Activated naive CD4-positive, alpha-beta T cell treated with anti-CD3 and anti-CD28 coated beads, Interleukin-2, amount 10 ng/mL, durations not matched to agents 7 days and 5 days (primary cell): ENCODE measurements around the gene SLC6A18.
"Not testable (repeated sequence)": the region's sequence is repeated elsewhere in the genome, so short reads cannot be mapped to it uniquely, and the experiment has no call there.

Experiments used
- CTCF ChIA-PET: fragments of 350-600 bp; sonication (Branson Sonifier 250); formaldehyde crosslinking; loops from one replicate; lab custom pipeline; 2021; ENCODE audit warnings: antibody characterized with exemption; lab: Charles Lee
- DNase-seq: peaks from one replicate; pipeline ENCODE4 v3.0.0-alpha.2; 2020
- H3K27ac Mint-ChIP-seq: one replicate; pipeline ENCODE4 v1.8.0; 2021; ENCODE audit warnings: mild to moderate bottlenecking, moderate library complexity, mixed read lengths
- H3K27me3 Mint-ChIP-seq: one replicate; pipeline ENCODE4 v1.8.0; 2021; ENCODE audit warnings: mild to moderate bottlenecking, mixed read lengths
- H3K36me3 Mint-ChIP-seq: one replicate; pipeline ENCODE4 v1.8.0; 2021; ENCODE audit warnings: mixed read lengths
- H3K4me1 Mint-ChIP-seq: one replicate; pipeline ENCODE4 v1.8.0; 2021; ENCODE audit warnings: mixed read lengths
- H3K4me3 Mint-ChIP-seq: one replicate; pipeline ENCODE4 v1.8.0; 2021; ENCODE audit warnings: mild to moderate bottlenecking, moderate library complexity, mixed read lengths
- H3K9me3 Mint-ChIP-seq: one replicate; pipeline ENCODE4 v1.8.0; 2021; ENCODE audit warnings: mixed read lengths

The SLC6A18 gene

GRCh38 chr5:1221721-1222120 is 3.5 kb upstream of the SLC6A18 start:
- peaks cover 42% of the 10 kb centered on the region for H3K27me3 Mint-ChIP-seq
- no peaks in the 10 kb centered on the region for H3K36me3 Mint-ChIP-seq
- no peak overlapping the region for H3K4me3 Mint-ChIP-seq
- CTCF ChIA-PET, result no interaction called here
- H3K27ac Mint-ChIP-seq, result no peak overlapping the region
- peaks cover 2% of the 10 kb centered on the region for H3K4me1 Mint-ChIP-seq
- H3K9me3 Mint-ChIP-seq, result peaks cover 11% of the 10 kb centered on the region
- no peak for DNase-seq

DNA sequence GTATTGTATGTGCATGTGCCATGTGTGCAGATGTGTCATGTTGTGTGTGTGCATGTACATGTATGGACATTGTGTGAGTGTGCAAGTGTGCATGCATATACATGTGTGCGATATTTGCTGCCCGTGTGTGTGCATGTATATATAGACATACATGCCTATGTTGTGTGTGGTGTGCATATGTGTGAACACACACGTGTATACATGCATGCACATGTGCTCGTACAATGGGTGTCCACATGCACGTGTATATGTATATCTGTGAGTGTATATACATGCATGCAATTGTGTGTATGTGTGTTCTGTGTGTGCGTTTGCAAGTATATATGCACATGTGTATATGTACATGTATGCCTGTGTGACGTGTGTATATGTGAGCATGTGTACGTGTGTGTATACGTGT is 3.0 kb upstream of the SLC6A18 start:
- DNase-seq, result no peak
- peaks cover 11% of the 10 kb centered on the region for H3K9me3 Mint-ChIP-seq
- H3K36me3 Mint-ChIP-seq, result no peaks in the 10 kb centered on the region
- no peak overlapping the region for H3K27ac Mint-ChIP-seq
- H3K27me3 Mint-ChIP-seq, result peaks cover 43% of the 10 kb centered on the region
- H3K4me1 Mint-ChIP-seq, result peaks cover 2% of the 10 kb centered on the region
- H3K4me3 Mint-ChIP-seq, result no peak overlapping the region
- CTCF ChIA-PET, result no interaction called here

GRCh38 chr5:1222621-1223277 is 2.4 kb upstream of the SLC6A18 start:
- CTCF ChIA-PET, result no interaction called here
- peaks cover 11% of the 10 kb centered on the region for H3K9me3 Mint-ChIP-seq
- DNase-seq, result no peak
- no peak overlapping the region for H3K27ac Mint-ChIP-seq
- H3K36me3 Mint-ChIP-seq, result no peaks in the 10 kb centered on the region
- peaks cover 5% of the 10 kb centered on the region for H3K4me1 Mint-ChIP-seq
- H3K4me3 Mint-ChIP-seq, result no peak overlapping the region
- peaks cover 41% of the 10 kb centered on the region for H3K27me3 Mint-ChIP-seq

DNA sequence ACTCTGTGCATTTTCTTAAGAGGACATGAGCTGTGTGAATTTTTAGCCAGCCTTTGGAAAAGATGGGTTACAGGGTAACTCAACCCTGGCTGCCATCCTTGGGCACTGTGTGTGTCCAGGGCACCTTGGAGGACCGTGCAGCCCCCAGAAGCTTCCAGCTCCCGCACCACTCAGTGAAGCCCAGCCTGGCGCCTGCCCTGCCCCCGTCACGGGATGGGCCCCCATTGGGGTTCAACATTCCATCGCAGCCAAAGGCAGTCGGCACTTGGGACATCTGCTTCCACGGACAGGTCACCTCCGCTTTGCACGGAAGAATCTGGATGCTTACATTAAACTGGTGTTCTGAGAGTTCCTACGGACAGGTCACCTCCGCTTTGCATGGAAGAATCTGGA is 1.9 kb upstream of the SLC6A18 start:
- no peak overlapping the region for H3K4me3 Mint-ChIP-seq
- peaks cover 41% of the 10 kb centered on the region for H3K27me3 Mint-ChIP-seq
- peaks cover 11% of the 10 kb centered on the region for H3K9me3 Mint-ChIP-seq
- CTCF ChIA-PET, result no interaction called here
- H3K4me1 Mint-ChIP-seq, result peaks cover 8% of the 10 kb centered on the region
- DNase-seq, result no peak
- H3K36me3 Mint-ChIP-seq, result no peaks in the 10 kb centered on the region
- no peak overlapping the region for H3K27ac Mint-ChIP-seq

DNA sequence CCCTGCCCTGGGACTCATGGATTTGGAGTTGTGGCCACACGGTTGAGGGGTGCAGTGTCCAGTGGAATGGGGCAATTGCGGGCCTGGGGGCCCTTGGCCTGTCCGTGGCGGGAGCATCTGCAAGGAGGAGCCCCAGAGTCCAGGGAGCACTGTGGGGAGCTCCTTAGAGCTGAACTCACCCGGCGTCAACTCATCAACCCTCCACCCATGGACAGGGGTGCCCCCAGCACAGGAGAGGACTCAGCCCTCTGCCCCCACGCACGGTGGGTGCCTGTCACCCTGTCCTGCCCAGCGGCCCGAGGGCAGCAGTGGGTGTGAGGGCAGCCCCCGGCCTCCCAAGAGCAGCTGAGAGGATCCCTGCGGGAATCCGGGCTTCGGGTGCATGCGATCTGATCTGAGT is 550 bp upstream of the SLC6A18 start:
- H3K36me3 Mint-ChIP-seq, result no peaks in the 10 kb centered on the region
- no peak for DNase-seq
- H3K4me3 Mint-ChIP-seq, result no peak overlapping the region
- H3K4me1 Mint-ChIP-seq, result peaks cover 22% of the 10 kb centered on the region
- peaks cover 46% of the 10 kb centered on the region for H3K27me3 Mint-ChIP-seq
- CTCF ChIA-PET, result interaction anchor here (0.6 kb wide), 1 partner anchor 255 kb away, joined by 3 read pairs; no protein-coding TSS in a partner anchor
- peaks cover 11% of the 10 kb centered on the region for H3K9me3 Mint-ChIP-seq
- H3K27ac Mint-ChIP-seq, result no peak overlapping the region

DNA sequence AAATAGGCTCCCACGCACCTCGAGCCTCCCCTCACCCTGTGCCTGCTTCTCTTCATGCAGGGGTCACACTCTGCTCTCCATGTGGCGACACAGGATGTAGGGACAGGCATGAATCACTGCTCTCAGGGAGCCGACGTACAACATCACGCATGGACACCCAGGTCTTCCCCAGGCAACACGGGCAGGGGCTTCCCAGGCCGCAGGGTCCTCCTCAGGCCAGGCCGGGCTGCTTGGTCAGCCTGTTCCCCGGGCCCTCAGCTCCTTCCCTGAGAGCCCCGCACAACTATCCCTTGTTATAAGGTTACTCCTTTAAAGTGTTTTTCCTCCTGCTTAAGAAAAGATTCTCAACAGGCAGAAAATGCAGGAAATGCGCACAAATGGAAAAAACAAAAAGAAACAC is 1.1 kb downstream of the SLC6A18 start:
- H3K9me3 Mint-ChIP-seq, result peaks cover 11% of the 10 kb centered on the region
- CTCF ChIA-PET, result no interaction called here
- peaks cover 54% of the 10 kb centered on the region for H3K27me3 Mint-ChIP-seq
- H3K36me3 Mint-ChIP-seq, result no peaks in the 10 kb centered on the region
- peaks cover 31% of the 10 kb centered on the region for H3K4me1 Mint-ChIP-seq
- H3K27ac Mint-ChIP-seq, result no peak overlapping the region
- H3K4me3 Mint-ChIP-seq, result no peak overlapping the region
- no peak for DNase-seq

DNA sequence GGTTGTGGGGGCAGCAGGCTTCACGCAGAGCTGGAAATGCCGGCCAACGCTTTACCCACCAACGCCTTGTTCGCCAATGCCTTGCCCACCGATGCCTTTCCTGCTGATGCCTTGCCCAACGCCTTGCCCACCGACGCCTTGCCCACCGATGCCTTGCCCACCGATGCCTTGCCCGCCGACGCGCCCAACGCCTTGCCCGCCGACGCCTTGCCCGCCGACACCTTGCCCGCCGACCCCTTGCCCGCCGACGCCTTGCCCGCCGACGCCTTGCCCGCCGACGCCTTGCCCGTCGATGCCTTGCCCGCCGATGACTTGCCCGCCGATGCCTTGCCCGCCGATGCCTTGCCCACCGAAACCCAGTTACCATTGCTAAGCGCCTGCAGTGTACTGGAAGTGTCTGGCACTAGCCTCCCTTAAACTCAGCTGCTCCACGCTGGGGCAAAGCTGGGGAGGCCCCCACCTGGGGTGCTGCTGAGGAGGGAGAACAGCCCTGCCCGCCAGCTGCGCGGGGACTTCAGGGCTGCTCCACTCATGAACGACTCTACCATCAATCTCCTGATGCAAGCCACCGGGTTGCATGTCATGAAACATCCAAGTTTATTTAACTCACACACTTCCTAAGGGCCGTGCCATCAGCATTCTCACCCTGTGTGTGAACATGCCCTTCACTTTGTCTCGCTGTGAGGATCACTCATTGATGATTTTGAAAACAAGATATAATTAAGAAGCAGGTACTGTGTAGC is 1.8 kb downstream of the SLC6A18 start:
- no peaks in the 10 kb centered on the region for H3K36me3 Mint-ChIP-seq
- H3K9me3 Mint-ChIP-seq, result peaks cover 6% of the 10 kb centered on the region
- no peak overlapping the region for H3K27ac Mint-ChIP-seq
- H3K4me1 Mint-ChIP-seq, result peaks cover 31% of the 10 kb centered on the region
- no peak for DNase-seq
- H3K4me3 Mint-ChIP-seq, result no peak overlapping the region
- CTCF ChIA-PET, result no interaction called here
- peaks cover 56% of the 10 kb centered on the region for H3K27me3 Mint-ChIP-seq

DNA sequence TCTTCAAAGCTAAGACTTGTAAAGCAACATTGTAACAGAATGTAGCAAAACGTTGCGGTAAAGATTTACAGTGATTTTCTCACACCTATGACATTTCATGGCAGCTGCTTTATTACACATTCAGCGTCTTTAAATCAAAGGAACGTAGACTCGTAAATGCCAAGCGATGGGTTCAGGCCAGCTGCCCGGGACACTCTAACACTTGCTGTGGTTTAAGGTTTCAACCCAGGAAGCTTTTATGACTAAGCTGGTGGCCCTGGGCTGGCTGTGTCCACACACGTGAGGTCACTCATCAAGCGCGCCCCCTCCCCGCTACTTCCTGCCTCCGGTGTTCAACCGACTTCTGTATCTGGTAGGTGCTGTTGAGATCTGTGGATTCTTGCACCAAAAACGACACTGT is 2.5 kb downstream of the SLC6A18 start:
- CTCF ChIA-PET, result no interaction called here
- H3K4me1 Mint-ChIP-seq, result peaks cover 31% of the 10 kb centered on the region
- DNase-seq, result no peak
- H3K27me3 Mint-ChIP-seq, result peaks cover 56% of the 10 kb centered on the region
- H3K36me3 Mint-ChIP-seq, result no peaks in the 10 kb centered on the region
- H3K4me3 Mint-ChIP-seq, result no peak overlapping the region
- H3K9me3 Mint-ChIP-seq, result no peaks in the 10 kb centered on the region
- H3K27ac Mint-ChIP-seq, result no peak overlapping the region

DNA sequence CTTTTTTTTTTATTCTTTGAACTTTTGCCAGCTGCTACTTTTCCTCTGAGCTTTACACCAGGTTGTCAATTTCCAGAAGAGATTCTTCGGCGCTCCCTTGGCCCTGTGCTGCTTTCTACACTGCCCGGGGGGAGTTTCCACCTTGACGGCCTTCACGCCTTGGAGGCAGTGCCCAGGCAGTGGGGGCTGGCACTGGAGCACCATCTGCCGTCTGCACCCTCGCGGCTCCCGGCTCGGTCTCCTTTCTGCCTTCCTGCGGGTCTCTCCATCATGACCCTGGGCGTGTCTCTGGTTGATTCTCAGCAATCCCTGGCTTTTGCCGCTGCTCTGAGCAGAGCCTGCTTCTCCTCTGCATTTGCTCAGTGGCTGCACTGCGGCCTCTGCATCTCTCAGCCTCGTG is 2.9 kb downstream of the SLC6A18 start:
- no peaks in the 10 kb centered on the region for H3K9me3 Mint-ChIP-seq
- peaks cover 56% of the 10 kb centered on the region for H3K27me3 Mint-ChIP-seq
- H3K4me1 Mint-ChIP-seq, result peaks cover 31% of the 10 kb centered on the region
- no peak overlapping the region for H3K4me3 Mint-ChIP-seq
- CTCF ChIA-PET, result no interaction called here
- no peak for DNase-seq
- no peak overlapping the region for H3K27ac Mint-ChIP-seq
- no peaks in the 10 kb centered on the region for H3K36me3 Mint-ChIP-seq

GRCh38 chr5:1229023-1229422 is 3.8 kb downstream of the SLC6A18 start:
- H3K27ac Mint-ChIP-seq, CTCF ChIA-PET, H3K36me3 Mint-ChIP-seq, H3K9me3 Mint-ChIP-seq: not testable (repeated sequence)
- DNase-seq, result peak; percentile 48
- Mint-ChIP-seq H3K4me1 (peaks cover 31% of the 10 kb centered on the region), H3K27me3 (peaks cover 56% of the 10 kb centered on the region), H3K4me3 (peak overlapping the region; percentile 1)

- no peak for DNase-seq
- CTCF ChIA-PET, result no interaction called here
- H3K4me3 Mint-ChIP-seq, result no peak overlapping the region
- peaks cover 55% of the 10 kb centered on the region for H3K27me3 Mint-ChIP-seq
- H3K4me1 Mint-ChIP-seq, result peaks cover 31% of the 10 kb centered on the region
- no peaks in the 10 kb centered on the region for H3K9me3 Mint-ChIP-seq
- no peak overlapping the region for H3K27ac Mint-ChIP-seq
- H3K36me3 Mint-ChIP-seq, result no peaks in the 10 kb centered on the region
Observed at GRCh38 chr5:1229822-1230221, 4.6 kb downstream of the SLC6A18 start.

DNA sequence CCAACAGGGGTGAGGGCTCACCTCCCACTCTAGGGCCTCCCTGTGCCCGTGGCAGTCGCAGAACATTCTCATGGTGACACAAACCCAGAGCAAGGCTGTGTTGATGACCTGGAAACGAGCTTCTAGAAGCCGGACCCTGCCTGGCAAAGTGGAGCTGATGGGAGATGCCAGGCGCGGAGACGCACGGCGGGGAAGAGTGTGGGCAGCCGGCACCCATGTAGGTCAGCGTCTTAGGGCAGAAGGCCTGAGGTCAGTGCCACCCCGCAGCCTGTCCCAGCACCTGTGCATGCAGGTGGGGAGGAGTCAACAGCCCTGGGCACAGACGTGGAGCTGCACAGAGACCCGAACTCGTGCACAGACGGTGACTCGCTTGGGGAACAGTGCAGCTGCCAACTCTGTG is 5.4 kb downstream of the SLC6A18 start:
- CTCF ChIA-PET, result no interaction called here
- H3K4me1 Mint-ChIP-seq, result peaks cover 31% of the 10 kb centered on the region

DNA sequence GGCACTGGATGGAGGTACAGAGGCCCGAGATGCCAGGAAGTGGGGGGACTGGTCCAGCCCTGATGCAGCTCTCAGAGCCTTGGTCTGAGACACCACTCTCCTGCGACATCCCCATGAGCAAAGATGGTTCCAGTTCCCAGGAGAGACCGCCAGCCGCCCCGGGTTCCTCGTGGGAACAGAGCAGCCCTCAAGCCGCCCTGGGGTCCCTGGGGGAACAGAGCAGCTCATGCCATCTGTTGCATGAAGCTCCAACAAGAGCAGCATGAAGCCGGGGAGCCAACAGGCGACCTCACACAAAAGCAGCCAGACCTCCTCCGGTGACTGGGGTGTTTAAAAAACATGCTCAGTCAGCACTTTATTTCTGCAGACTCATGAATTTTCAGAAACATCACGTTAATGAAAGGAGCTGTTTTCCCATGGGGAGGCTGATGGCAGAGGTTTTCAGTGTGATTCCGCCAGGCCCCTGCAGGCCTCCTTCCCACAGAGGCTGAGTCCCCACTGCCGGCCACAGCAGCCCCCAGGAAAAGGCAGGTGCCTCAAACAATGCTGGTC is 6.2 kb downstream of the SLC6A18 start:
- peaks cover 53% of the 10 kb centered on the region for H3K27me3 Mint-ChIP-seq
- H3K36me3 Mint-ChIP-seq, result peaks cover 2% of the 10 kb centered on the region
- no peak overlapping the region for H3K4me3 Mint-ChIP-seq
- H3K4me1 Mint-ChIP-seq, result peaks cover 31% of the 10 kb centered on the region
- H3K27ac Mint-ChIP-seq, result no peak overlapping the region
- H3K9me3 Mint-ChIP-seq, result peaks cover 9% of the 10 kb centered on the region
- CTCF ChIA-PET, result no interaction called here
- DNase-seq, result no peak

More for the DNA sequence above, 5.4 kb downstream of the SLC6A18 start:
- H3K27ac Mint-ChIP-seq, result no peak overlapping the region
- no peak for DNase-seq
- H3K36me3 Mint-ChIP-seq, result no peaks in the 10 kb centered on the region
- H3K9me3 Mint-ChIP-seq, result peaks cover 1% of the 10 kb centered on the region
- peaks cover 59% of the 10 kb centered on the region for H3K27me3 Mint-ChIP-seq
- H3K4me3 Mint-ChIP-seq, result no peak overlapping the region

DNA sequence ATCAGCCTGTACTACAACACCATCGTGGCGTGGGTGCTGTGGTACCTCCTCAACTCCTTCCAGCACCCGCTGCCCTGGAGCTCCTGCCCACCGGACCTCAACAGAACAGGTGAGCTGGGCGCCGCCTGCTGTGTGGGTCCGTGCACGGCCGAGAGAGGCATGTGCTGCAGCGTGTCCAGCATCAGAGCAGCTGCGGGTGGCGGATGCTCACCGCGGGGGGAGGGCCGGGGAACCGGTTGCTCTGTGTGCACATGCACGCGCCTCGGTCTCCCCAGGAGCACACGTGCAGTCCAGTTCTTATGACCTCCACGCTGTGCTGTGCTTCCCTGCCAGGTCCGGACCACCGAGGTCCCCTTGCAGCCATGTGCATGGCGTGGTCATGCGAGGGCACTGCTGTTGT is 7.6 kb downstream of the SLC6A18 start:
- H3K27me3 Mint-ChIP-seq, result peaks cover 48% of the 10 kb centered on the region
- peaks cover 2% of the 10 kb centered on the region for H3K36me3 Mint-ChIP-seq
- peaks cover 9% of the 10 kb centered on the region for H3K9me3 Mint-ChIP-seq
- no peak overlapping the region for H3K4me3 Mint-ChIP-seq
- H3K27ac Mint-ChIP-seq, result no peak overlapping the region
- DNase-seq, result no peak
- H3K4me1 Mint-ChIP-seq, result peaks cover 28% of the 10 kb centered on the region
- CTCF ChIA-PET, result no interaction called here

GRCh38 chr5:1235379-1235778 is 10.2 kb downstream of the SLC6A18 start:
- Mint-ChIP-seq H3K4me1 (peaks cover 2% of the 10 kb centered on the region), H3K36me3 (peaks cover 2% of the 10 kb centered on the region), H3K27ac (no peak overlapping the region), H3K4me3 (no peak overlapping the region), H3K27me3 (peaks cover 22% of the 10 kb centered on the region), H3K9me3 (peaks cover 9% of the 10 kb centered on the region)
- CTCF ChIA-PET, result interaction anchor here (0.8 kb wide), 1 partner anchor 68 kb away, joined by 4 read pairs; no protein-coding TSS in a partner anchor
- no peak for DNase-seq
